Chondrocyte (in vitro differentiated cells): ENCODE results near the gene FAM32A. TPM values are rescaled to one million over a fixed set of nuclear protein-coding genes. Genes with fewer than 3 reads are reported as not detected.

Experiments
- DNase-seq: peaks from one replicate; pipeline ENCODE4 v3.0.0; 2021; ENCODE audit warnings: mixed read lengths, low spot score
- H3K27ac Mint-ChIP-seq: one replicate; pipeline ENCODE4 v1.8.0; 2021; ENCODE audit warnings: mild to moderate bottlenecking, moderate library complexity, mixed read lengths; ENCODE audit not compliant: unreplicated experiment
- H3K27me3 Mint-ChIP-seq: 2 replicates; pipeline ENCODE4 v1.8.0; 2021; ENCODE audit warnings: low read depth, mixed read lengths
- H3K36me3 Mint-ChIP-seq: 2 replicates; pipeline ENCODE4 v1.8.0; 2021; ENCODE audit warnings: low read depth, mixed read lengths
- H3K4me1 Mint-ChIP-seq: 2 replicates; pipeline ENCODE4 v1.8.0; 2021; ENCODE audit warnings: low read depth, mild to moderate bottlenecking, mixed read lengths
- H3K4me3 Mint-ChIP-seq: one replicate; pipeline ENCODE4 v1.8.0; 2021; ENCODE audit warnings: mild to moderate bottlenecking, moderate library complexity, mixed read lengths; ENCODE audit not compliant: unreplicated experiment
- H3K9me3 Mint-ChIP-seq: 2 replicates; pipeline ENCODE4 v1.8.0; 2021; ENCODE audit warnings: low read depth, mixed read lengths
- CTCF ChIP-seq: fragments of 200-600 bp; sonication (generic); IDR thresholded peaks from 2 replicates; pipeline ENCODE4 v1.5.0; 2021; ENCODE audit warnings: antibody characterized with exemption, mild to moderate bottlenecking, moderate library complexity
- total RNA-seq: library from RNA; stranded (reverse); gene quantifications from 3 replicates; pipeline ENCODE4 v1.2.1, GENCODE V29; 2021

Gene FAM32A
- total RNA-seq, 1 donor from 2014 or later: 64.9 TPM

- Mint-ChIP-seq H3K9me3 (no peaks in the 10 kb centered on the region), H3K4me3 (no peak overlapping the region), H3K4me1 (peaks cover 8% of the 10 kb centered on the region), H3K36me3 (peaks cover 37% of the 10 kb centered on the region), H3K27me3 (no peaks in the 10 kb centered on the region), H3K27ac (no peak overlapping the region)
- no peak for TF ChIP-seq CTCF
- DNase-seq: peak; percentile 72
Measured at GRCh38 chr19:16206046-16206605, 20.9 kb downstream of the FAM32A start.

GRCh38 chr19:16206637-16207036, 21.4 kb downstream of the FAM32A start:
- no peak for DNase-seq
- Mint-ChIP-seq H3K27me3 (no peaks in the 10 kb centered on the region), H3K36me3 (peaks cover 40% of the 10 kb centered on the region), H3K27ac (peak overlapping the region; percentile 61), H3K4me3 (no peak overlapping the region), H3K9me3 (no peaks in the 10 kb centered on the region), H3K4me1 (peaks cover 6% of the 10 kb centered on the region)
- TF ChIP-seq CTCF: no peak

GRCh38 chr19:16207063-16207462, 21.9 kb downstream of the FAM32A start:
- Mint-ChIP-seq H3K4me3 (no peak overlapping the region), H3K27ac (peak overlapping the region; percentile 61), H3K27me3 (no peaks in the 10 kb centered on the region)

GRCh38 chr19:16207490-16208025, 22.3 kb downstream of the FAM32A start:
- no peaks in the 10 kb centered on the region for H3K27me3 Mint-ChIP-seq
- peaks cover 2% of the 10 kb centered on the region for H3K4me1 Mint-ChIP-seq
- TF ChIP-seq CTCF: no peak
- DNase-seq: peak; percentile 38
- H3K27ac Mint-ChIP-seq: no peak overlapping the region
- H3K4me3 Mint-ChIP-seq: no peak overlapping the region
- no peaks in the 10 kb centered on the region for H3K9me3 Mint-ChIP-seq
- H3K36me3 Mint-ChIP-seq: peaks cover 45% of the 10 kb centered on the region

More at GRCh38 chr19:16207063-16207462, 21.9 kb downstream of the FAM32A start:
- Mint-ChIP-seq H3K36me3 (peaks cover 45% of the 10 kb centered on the region), H3K9me3 (no peaks in the 10 kb centered on the region), H3K4me1 (peaks cover 6% of the 10 kb centered on the region)
- peak; percentile 75 for DNase-seq
- no peak for TF ChIP-seq CTCF

GRCh38 chr19:16208064-16208759, 23.0 kb downstream of the FAM32A start:
- H3K36me3 Mint-ChIP-seq: peaks cover 42% of the 10 kb centered on the region
- no peak overlapping the region for H3K4me3 Mint-ChIP-seq
- peak; percentile 49 for DNase-seq
- H3K4me1 Mint-ChIP-seq: peaks cover 1% of the 10 kb centered on the region
- H3K9me3 Mint-ChIP-seq: no peaks in the 10 kb centered on the region
- H3K27ac Mint-ChIP-seq: no peak overlapping the region
- H3K27me3 Mint-ChIP-seq: no peaks in the 10 kb centered on the region
- no peak for TF ChIP-seq CTCF
